MM.1S (cell line): ENCODE data around the gene SRCIN1.
A peak's percentile ranks its signal among the peaks of the same experiment; 100 is the strongest.

Source experiments
- DNase-seq: peaks from one replicate; pipeline ENCODE4 v3.0.0-alpha.2; 2015
- H2AFZ ChIP-seq: fragments of 300-600 bp; sonication (generic); 2 replicates; pipeline ENCODE4 v1.6.0; 2016; ENCODE audit warnings: antibody characterized with exemption, low read length
- H3F3A ChIP-seq: fragments of 300-600 bp; sonication (generic); 2 replicates; pipeline ENCODE4 v1.6.1; 2016; ENCODE audit warnings: mild to moderate bottlenecking, antibody characterized with exemption, low read length, moderate library complexity, mixed read lengths; ENCODE audit not compliant: insufficient read depth
- H3K27ac ChIP-seq: fragments of 300-600 bp; sonication (generic); 2 replicates; pipeline ENCODE4 v1.5.1; 2016; ENCODE audit warnings: mild to moderate bottlenecking, low read length
- H3K27me3 ChIP-seq: fragments of 300-600 bp; sonication (generic); replicated peaks from 2 replicates; pipeline ENCODE4 v1.6.0; 2016; ENCODE audit warnings: low read length; ENCODE audit not compliant: insufficient read depth
- H3K36me3 ChIP-seq: fragments of 300-600 bp; sonication (generic); replicated peaks from 2 replicates; pipeline ENCODE4 v1.6.1; 2016; ENCODE audit warnings: mild to moderate bottlenecking, low read length, mixed read lengths; ENCODE audit not compliant: insufficient read depth
- H3K4me1 ChIP-seq: fragments of 300-600 bp; sonication (generic); 2 replicates; pipeline ENCODE4 v1.6.1; 2016; ENCODE audit warnings: low read length, mixed read lengths
- H3K4me2 ChIP-seq: fragments of 300-600 bp; sonication (generic); 2 replicates; pipeline ENCODE4 v1.6.0; 2016; ENCODE audit warnings: low read depth, low read length
- H3K4me3 ChIP-seq: fragments of 300-600 bp; sonication (generic); 2 replicates; pipeline ENCODE4 v1.5.1; 2016; ENCODE audit warnings: low read length, mixed read lengths
- H3K79me2 ChIP-seq: fragments of 300-600 bp; sonication (generic); 2 replicates; pipeline ENCODE4 v1.6.1; 2016; ENCODE audit warnings: mixed run types, low read length, mixed read lengths
- H3K9ac ChIP-seq: fragments of 300-600 bp; sonication (generic); 2 replicates; pipeline ENCODE4 v1.6.1; 2016; ENCODE audit warnings: low read length, mixed read lengths
- H3K9me2 ChIP-seq: fragments of 300-600 bp; sonication (generic); replicated peaks from 2 replicates; pipeline ENCODE4 v1.6.1; 2016; ENCODE audit warnings: mild to moderate bottlenecking, low read length, mixed read lengths; ENCODE audit not compliant: insufficient read depth
- H3K9me3 ChIP-seq: fragments of 300-600 bp; sonication (generic); replicated peaks from 2 replicates; pipeline ENCODE4 v1.6.1; 2016; ENCODE audit warnings: mild to moderate bottlenecking, low read length, mixed read lengths; ENCODE audit not compliant: insufficient read depth
- H4K20me1 ChIP-seq: fragments of 300-600 bp; sonication (generic); 2 replicates; pipeline ENCODE4 v1.6.1; 2016; ENCODE audit warnings: mild to moderate bottlenecking, low read length, moderate library complexity, mixed read lengths; ENCODE audit not compliant: insufficient read depth
- CTCF ChIP-seq: fragments of 300-600 bp; sonication (generic); IDR thresholded peaks from 2 replicates; pipeline ENCODE4 v1.5.1; 2016; ENCODE audit warnings: antibody characterized with exemption, low read length, mixed read lengths
- EZH2 ChIP-seq: fragments of 300-600 bp; sonication (generic); optimal IDR thresholded peaks from 2 replicates; pipeline ENCODE3; 2017; ENCODE audit warnings: low read depth, mild to moderate bottlenecking, antibody characterized with exemption, low read length, mixed read lengths
- EZH2phosphoT487 ChIP-seq: fragments of 300-600 bp; sonication (generic); IDR thresholded peaks from 2 replicates; pipeline ENCODE4 v1.6.1; 2018; ENCODE audit warnings: antibody characterized with exemption, low read length

Gene SRCIN1

GRCh38 chr17:38636054-38636453 is 30.3 kb upstream of the SRCIN1 start:
- Histone ChIP-seq H3K4me3 (no peak overlapping the region), H3K9ac (no peak overlapping the region), H3K27ac (no peak overlapping the region), H3K27me3 (no peaks in the 10 kb centered on the region), H4K20me1 (no peaks in the 10 kb centered on the region), H3K4me1 (peaks cover 5% of the 10 kb centered on the region; the same call in 1 of the 2 replicates), H3K9me2 (no peaks in the 10 kb centered on the region), H3K36me3 (no peaks in the 10 kb centered on the region), H2AFZ (no peak overlapping the region), H3K4me2 (no peak overlapping the region), H3K79me2 (no peaks in the 10 kb centered on the region), H3F3A (no peaks in the 10 kb centered on the region), H3K9me3 (no peaks in the 10 kb centered on the region)
- DNase-seq = no peak
- no peak for TF ChIP-seq EZH2
- no peak for TF ChIP-seq EZH2phosphoT487
- TF ChIP-seq CTCF = no peak

GRCh38 chr17:38632334-38632733 is 26.6 kb upstream of the SRCIN1 start:
- H3K4me1 ChIP-seq = peaks cover 5% of the 10 kb centered on the region; the same call in 1 of the 2 replicates
- no peak overlapping the region for H3K4me2 ChIP-seq
- no peaks in the 10 kb centered on the region for H3F3A ChIP-seq
- 0 out of 2 replicates have a peak overlapping the region, but pooled peaks have one; percentile 51 for H2AFZ ChIP-seq
- no peaks in the 10 kb centered on the region for H3K9me2 ChIP-seq
- no peak for DNase-seq
- no peak overlapping the region for H3K27ac ChIP-seq
- no peaks in the 10 kb centered on the region for H3K79me2 ChIP-seq
- H3K36me3 ChIP-seq = no peaks in the 10 kb centered on the region
- H3K4me3 ChIP-seq = no peak overlapping the region
- no peak overlapping the region for H3K9ac ChIP-seq
- no peaks in the 10 kb centered on the region for H3K27me3 ChIP-seq
- TF ChIP-seq EZH2 = no peak
- TF ChIP-seq CTCF = no peak
- no peak for TF ChIP-seq EZH2phosphoT487
- H4K20me1 ChIP-seq = no peaks in the 10 kb centered on the region
- no peaks in the 10 kb centered on the region for H3K9me3 ChIP-seq

GRCh38 chr17:38628441-38628840 is 22.7 kb upstream of the SRCIN1 start:
- no peak for TF ChIP-seq CTCF
- no peak for TF ChIP-seq EZH2phosphoT487
- no peak for TF ChIP-seq EZH2
- H3F3A ChIP-seq = no peaks in the 10 kb centered on the region
- DNase-seq = no peak
- H3K4me1 ChIP-seq = peaks cover 5% of the 10 kb centered on the region; the same call in 1 of the 2 replicates
- H3K4me2 ChIP-seq = no peak overlapping the region
- H3K9ac ChIP-seq = no peak overlapping the region
- H3K27me3 ChIP-seq = no peaks in the 10 kb centered on the region
- no peaks in the 10 kb centered on the region for H4K20me1 ChIP-seq
- no peak overlapping the region for H3K4me3 ChIP-seq
- no peak overlapping the region for H3K27ac ChIP-seq
- no peaks in the 10 kb centered on the region for H3K9me2 ChIP-seq
- H3K36me3 ChIP-seq = no peaks in the 10 kb centered on the region
- H2AFZ ChIP-seq = no peak overlapping the region
- no peaks in the 10 kb centered on the region for H3K9me3 ChIP-seq
- H3K79me2 ChIP-seq = no peaks in the 10 kb centered on the region
